GM19099 (cell line): ENCODE measurements around the gene SORCS2.

Experiments
- POLR2A ChIP-seq: IDR thresholded peaks from 3 replicates; pipeline ENCODE4 v1.6.1; 2011; ENCODE audit warnings: low read depth; ENCODE audit not compliant: insufficient read length; ENCODE audit errors: extremely low read depth

SORCS2 gene

DNA sequence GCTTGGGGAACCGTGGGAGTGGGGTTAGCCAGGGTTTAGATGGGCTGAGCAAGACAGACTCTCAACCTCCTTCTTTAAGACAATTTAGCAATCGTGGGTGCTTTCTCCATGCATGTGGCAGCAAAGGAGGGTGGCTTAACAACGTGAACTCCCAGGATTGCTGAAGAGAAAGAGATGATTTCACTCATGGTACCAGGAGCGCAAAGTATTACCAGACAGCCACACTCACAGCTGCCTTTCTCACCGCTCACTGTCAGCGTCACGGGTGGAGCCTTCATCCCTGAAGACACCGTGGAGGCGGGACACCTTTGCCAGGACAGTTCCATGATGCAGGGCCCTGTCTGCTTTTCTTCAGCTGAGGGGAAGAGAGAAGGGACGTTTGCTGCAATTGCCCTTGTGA lies 454.8 kb downstream of the SORCS2 start:
- no peak for TF ChIP-seq POLR2A

DNA sequence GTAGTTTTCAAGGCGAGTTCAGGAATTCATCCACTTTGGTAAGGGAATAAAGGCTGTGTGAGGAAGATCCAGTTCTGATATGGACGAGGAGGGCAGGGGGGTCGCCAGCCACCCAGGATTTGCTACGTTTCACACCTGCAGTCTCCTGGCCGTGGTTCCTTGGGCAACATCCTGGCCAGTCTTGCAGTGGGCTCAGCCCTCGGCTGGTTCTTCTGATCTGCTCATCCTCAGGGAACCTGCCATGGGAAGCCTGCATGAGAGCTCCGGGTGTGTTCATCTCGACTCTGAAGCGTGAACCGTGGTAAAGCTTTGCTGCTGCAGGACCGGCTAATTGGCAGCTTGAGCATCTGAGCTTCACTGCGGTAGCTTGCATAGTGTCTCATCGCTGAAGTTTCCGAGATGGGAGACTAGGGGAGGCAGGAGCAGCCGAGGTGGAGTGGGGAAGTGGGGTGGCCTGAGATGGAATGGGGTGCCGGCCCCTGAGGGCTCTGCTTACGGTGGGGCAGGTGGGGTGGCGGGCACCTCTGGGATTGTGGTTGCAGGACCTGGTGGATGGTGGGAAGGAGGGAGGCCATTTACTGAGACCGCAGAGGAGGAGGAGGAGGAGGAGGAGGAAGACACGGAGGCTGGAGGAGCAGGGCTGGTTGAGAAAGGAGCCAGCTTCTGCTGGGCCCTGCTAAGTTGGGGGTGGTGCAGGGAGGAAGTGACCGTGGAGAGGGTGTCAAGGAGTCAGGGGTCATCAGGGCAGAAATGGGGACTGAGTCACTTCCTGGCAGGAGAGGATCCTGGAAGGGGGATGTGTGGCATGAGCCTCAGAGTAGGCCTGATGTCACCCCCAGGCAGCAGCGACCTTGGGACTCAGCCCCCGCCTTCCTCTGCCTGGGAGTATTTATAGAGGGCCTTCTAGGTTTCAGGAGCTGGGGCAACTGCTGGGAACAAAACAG lies 455.5 kb downstream of the SORCS2 start:
- TF ChIP-seq POLR2A, result no peak

DNA sequence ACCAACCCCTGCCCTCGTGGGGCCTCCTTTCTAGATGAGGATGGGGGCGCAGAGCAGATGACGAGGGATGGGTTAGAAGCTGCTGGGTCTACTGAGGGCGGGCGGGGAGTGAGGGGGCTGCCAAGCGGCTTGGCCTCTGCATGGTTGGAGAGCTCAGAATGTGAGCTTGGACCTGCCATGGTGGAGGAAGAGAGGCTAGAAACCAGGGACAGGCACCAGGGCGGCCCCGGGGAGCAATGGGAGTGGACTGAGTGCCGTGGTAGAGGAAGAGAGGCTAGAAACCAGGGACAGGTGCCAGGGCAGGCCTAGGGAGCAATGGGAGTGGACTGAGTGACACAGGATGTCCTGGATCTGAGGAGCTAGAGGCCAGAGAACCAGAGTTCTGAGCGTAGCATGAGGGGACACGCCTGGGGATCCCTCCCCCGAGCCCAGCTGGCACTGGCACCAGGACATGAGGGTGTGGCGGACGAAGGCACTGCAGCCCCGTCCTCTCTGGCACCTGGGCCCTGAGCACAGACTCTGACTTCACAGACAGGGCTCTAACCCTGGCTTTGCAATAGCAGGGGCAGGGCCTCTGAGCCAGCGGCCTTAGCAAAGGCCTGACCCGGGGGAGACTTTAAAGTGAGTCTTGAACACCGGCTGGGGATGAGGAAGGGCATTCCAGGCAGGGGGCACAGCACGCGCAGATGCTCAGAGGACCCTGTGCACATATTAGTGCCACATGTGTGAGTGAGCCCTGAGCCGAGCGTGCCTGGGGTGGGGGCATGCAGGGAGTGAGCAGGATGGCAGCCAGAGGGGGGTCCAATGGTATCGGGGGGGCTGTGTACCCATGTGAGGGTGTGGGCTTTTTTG lies 456.4 kb downstream of the SORCS2 start:
- TF ChIP-seq POLR2A, result no peak

DNA sequence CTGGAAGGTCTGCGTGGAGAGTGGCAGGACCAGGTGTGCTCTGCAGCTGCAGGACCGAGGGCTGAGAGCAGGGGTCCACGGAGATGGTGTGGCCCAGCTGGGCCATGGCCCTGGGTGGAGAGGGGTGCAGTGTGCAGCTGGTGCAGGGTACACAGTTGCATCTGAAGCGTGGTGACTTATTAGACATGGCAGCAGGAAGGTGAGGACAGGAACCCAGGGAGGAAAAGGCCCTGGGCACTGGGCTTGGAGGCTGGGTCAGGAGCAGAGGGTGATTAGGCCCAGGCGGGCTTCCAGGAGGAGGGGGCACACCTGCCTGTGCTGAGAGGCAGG lies 457.0 kb downstream of the SORCS2 start:
- TF ChIP-seq POLR2A, result no peak

DNA sequence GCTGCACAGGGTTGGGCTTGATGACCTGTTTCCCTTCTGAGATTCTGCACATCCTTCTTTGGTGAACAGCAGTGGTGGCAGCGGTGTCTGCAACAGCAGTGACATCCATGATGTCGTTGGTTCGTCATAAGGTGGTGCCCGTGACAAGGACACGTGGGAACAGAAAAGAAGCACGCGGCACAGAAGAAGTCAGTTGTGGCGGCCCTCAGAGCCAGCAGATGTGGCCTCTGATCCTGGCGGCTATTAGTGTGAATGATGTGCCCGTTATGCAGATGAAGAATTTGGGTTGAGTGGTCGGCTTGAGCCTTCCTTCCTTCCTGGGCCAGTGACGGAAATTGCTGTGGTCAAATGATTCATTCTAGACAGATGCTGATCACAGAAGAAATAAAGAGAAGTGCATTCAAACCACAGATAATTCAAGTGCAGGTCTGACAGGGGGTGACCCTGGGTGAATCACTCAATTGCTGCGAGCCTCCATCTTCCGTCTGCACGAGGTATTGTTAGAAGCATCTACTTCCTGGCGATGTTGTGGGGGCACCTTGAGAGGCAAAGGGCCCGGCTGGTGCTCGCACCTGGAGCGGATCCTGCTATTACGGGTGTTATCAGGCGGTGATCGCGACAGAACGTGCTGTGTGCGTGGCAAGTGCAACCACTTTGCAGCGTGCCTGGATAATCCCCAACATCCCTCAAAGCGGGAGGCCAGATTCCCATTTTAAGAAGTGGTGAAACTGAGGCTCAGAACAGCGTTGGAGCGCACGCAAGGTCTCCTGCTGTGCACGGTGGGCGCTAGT lies 457.6 kb downstream of the SORCS2 start:
- no peak for TF ChIP-seq POLR2A

DNA sequence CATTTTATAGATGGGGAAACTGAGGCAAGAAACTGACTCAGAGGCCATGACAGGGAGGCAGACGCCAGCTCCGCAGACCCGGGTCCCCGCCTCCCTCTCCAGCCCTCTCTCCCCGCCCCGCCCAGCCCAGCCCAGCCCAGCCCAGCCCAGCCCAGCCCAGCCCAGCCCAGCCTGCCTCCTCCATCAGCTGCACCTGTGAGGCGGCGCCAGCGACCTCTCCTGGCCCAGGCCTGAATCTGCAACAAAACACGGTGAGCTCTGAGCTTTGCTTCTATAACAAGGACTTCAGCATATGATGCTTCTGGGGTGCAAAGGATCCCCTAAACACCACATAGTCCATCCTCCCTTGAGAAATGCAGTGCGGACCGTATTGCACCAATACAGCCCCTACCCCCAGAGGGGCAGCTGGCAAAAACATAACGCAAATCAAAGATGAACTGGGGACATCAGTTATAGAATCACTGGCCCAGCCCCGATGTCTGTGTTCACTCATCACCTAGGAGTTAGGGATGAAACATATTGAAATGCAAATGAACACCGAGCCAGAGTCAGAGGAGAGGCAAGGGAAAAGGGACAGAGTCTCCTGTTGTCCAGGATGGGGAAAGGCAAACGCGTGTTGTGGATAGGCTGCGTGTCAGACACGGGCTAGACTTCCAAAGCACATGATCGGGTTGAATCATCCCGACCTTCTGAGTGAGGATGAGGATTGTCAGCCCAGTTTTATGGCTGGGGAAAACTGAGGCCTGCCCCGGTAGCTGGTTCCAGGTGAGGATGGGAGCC lies 458.5 kb downstream of the SORCS2 start:
- no peak for TF ChIP-seq POLR2A

DNA sequence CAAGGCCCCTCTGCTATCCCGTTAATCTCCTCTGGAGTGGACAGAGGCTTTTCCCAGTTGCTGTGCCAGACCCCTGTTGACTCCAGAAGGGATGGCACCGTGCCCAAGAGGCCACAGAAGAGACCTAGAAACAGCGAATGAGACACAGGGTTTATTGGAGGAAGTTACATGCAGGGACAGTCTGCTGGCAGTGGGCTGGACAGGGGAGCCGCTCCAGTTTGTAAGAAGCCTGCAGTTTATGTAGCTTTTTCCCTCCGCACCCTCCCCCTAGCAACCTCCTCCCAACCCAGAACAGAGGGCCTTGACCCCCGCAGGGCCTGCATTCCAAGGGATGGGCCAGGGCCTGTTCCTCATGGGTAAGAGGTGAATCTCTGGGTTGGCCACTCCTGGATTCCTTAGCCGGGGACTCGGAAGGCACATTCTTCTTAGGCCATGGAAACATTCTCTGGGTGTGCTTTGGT lies 459.2 kb downstream of the SORCS2 start:
- no peak for TF ChIP-seq POLR2A

DNA sequence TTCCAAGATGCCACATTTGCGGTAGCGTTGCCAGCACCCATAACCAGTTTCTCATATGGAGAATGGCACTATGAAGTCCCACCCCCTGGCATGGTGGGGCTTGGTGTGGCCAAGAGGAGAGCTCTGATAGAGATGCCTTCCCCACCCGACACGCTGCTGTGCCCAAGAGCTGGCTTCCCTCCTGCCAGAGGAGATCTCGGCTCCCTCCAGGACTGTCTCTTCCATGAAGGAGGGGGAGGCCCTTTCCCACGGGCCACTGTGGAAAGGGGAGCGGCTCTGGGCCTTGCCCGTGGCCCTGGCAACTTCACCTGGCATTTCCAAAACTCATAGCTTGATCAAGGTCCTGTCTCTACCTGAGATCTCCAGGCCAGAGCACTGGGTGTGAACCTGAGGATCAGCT lies 459.7 kb downstream of the SORCS2 start:
- no peak for TF ChIP-seq POLR2A

DNA sequence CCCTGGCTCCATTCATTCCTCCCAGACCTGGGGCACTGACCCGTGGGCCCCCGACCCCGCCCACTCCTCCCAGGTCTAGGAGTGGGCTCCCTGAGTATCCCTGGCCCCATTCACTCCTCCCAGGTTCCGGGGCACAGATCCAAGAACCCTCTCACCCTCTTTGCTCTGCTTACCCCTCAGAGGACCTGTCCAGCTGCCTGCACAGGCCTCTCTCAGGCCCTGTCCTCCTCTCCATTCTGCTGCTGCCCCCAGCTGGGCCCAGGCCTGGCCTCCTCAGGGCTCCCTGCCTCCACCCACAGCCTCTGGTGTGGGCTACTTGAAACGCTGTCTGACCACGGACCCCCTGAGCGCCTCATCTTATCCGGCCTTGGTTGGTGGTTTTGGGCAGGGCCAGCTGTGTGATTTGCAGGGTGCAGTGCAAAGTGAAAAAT lies 460.1 kb downstream of the SORCS2 start:
- TF ChIP-seq POLR2A, result no peak

DNA sequence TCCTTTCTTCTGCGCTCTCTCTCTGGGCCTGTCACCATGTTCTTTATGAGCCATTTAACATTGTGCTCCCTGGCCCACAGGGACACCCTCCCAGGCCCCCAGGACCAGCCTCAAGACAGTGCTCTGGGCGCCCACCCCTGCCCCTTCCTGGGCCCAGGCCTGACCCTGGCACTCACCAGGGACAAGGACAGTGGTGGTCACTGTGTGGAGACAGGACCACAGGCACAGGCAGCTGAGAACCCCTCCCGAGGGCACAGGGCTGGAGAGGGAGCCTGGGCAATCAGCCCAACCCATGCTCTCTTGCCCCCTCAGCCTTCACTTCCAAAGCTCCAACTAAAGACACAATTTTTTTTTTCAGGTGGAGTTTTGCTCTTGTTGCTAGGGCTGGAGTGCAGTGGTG lies 460.6 kb downstream of the SORCS2 start:
- TF ChIP-seq POLR2A, result no peak

DNA sequence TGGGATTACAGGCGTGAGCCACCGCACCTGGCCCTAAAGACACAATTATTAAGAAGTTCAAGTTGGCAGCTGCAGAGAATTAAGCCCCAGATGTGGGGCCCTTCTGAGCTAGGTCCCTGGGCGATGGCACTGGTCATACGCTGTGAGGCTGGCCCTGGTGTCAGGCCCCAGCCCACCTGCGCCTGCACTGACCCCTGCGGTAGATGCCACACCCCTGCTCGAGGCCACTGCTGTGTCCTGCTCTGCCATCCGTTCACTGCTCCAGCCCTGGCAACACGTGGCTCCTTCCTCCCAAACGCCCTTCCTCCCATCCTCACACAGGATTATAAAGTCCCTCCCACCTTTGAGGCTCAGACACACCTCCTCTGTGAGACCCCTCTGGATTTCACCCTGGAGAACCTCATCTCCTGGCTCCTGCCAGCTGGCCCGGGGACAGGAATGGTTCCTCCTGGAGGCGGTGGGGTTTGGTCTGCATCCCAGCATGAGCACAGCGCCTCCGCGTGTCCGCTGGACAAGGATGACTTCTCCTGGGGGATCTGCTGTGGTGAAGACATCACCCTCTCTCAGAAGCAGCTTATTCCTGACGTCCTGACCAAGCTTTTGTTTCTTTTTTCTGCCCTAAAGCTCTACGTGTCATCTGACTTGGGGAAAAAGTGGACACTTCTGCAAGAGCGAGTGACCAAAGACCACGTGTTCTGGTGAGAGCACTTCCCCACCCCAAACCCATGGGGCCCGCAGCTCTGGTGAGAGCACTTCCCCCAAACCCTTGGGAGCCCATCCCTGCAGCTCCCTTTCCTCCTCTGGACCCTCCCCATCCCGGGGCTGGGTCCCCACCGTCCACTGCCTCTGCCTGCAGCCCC lies 461.4 kb downstream of the SORCS2 start:
- TF ChIP-seq POLR2A, result no peak

DNA sequence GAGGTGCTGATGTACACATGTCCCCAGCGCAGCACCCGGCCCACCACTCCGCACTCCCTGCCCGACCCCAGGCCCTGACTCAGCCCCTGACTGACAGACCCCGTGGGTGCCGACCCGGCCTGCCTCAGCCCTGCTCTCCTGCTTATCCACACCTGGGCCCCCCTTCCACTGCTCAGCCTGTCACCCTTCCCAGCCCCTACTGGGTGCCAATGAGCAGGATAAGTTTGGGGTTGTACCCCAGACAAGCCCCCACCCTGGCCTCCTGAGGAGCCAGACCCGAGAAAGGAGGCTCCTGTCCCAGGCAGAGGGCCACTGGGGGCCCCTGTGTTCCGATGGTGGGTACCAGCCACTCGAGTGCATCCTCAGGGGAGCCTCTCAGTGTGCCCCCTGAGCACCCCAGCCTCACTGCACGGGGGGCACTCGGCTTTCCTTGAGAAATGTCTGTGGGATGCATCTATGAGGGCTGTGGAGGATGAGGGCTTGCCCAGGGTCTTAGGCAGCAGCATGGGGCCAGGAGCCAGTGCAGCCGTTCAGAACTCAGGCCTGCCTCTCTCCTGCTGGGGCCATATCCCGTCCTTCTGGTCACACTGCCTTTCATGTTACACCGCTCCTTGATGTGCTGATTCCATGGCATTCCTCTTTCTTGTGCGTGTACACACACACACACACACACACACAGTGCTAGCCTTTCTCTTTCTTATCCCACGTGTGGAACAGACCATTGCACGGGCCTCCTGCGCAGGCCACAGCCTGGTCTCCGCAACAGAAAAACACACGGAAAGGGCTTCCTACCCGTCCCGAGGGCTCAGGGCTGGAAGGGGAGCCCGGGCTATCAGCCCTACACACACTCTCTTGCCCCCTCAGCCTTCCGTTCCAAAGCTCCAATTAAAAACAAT lies 462.5 kb downstream of the SORCS2 start:
- no peak for TF ChIP-seq POLR2A
